ENCODE measurements around the gene AFP. TPM values are rescaled to one million over a fixed set of nuclear protein-coding genes. Genes with fewer than 3 reads are reported as not detected.

AFP gene
- total RNA-seq, 1 donor from 2014 or later: 2.2 TPM

DNA sequence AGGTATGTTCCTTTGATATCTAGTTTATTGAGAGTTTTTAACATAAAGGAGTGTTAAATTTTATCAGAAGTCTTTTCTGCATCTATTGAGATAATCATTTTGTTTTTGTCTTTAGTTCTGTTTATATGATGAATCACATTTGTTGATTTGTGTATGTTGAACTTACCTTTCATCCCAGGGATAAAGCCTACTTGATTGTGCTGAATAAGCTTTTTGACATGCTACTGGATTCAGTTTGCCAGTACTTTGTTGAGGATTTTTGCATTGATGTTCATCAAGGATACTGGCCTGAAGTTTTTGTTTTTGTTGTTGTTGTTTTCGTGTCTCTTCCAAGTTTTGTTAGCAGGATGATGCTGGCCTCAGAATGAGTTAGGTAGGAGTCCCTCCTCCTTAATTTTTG, 34.7 kb downstream of the AFP start:
- TF ChIP-seq, protein P1, sequence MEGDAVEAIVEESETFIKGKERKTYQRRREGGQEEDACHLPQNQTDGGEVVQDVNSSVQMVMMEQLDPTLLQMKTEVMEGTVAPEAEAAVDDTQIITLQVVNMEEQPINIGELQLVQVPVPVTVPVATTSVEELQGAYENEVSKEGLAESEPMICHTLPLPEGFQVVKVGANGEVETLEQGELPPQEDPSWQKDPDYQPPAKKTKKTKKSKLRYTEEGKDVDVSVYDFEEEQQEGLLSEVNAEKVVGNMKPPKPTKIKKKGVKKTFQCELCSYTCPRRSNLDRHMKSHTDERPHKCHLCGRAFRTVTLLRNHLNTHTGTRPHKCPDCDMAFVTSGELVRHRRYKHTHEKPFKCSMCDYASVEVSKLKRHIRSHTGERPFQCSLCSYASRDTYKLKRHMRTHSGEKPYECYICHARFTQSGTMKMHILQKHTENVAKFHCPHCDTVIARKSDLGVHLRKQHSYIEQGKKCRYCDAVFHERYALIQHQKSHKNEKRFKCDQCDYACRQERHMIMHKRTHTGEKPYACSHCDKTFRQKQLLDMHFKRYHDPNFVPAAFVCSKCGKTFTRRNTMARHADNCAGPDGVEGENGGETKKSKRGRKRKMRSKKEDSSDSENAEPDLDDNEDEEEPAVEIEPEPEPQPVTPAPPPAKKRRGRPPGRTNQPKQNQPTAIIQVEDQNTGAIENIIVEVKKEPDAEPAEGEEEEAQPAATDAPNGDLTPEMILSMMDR (conservative IDR thresholded peaks at IDR 0.05; ENCODE audit: low read depth, low read length): no peak
- DNase-seq (ENCODE audit: low read depth): no peak
- no peak overlapping the region for H3K4me3 ChIP-seq (ENCODE audit: low read depth, low read length)

DNA sequence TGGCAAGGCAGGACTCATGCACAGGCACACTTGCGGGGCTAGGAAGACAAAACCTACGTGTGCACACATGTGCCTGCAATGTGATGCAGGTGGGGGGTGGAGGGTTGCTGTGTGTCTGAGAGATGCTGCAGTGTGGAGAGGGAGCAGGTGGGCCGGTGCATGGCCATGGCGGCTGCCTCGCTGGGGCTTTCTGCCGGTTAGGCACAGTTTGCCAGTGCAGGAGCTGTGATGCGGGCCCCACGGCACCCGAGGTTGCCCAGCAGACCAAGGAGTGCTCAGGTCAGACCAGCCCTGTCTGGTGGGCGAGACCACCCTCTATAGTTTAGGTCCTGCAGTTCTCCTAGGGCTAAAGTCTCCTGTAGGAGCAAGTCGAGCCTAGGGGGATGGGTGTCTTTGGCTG, 41.2 kb downstream of the AFP start:
- no peak overlapping the region for H3K4me3 ChIP-seq (ENCODE audit: low read depth, low read length)
- TF ChIP-seq, protein P1 (conservative IDR thresholded peaks at IDR 0.05; ENCODE audit: low read depth, low read length): no peak
- no peak for DNase-seq (ENCODE audit: low read depth)

DNA sequence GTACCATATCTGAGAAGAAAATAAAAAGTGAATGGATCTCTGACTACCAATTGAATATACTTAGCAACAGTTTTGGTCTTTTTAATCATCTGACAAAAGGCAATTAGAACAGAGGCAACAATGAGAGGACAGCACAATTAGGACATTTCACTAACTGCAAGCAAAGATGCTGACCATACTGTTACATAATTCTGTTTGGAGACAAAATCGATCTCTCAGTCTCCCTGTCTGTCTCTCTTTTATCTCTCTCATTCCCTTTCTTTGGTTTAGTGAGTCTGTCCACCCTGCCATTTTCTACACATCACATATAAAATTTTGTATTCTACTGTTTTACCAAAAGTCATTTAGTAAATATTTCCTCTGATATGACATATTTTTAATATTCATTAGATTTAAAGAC, 43.3 kb downstream of the AFP start:
- no peak overlapping the region for H3K4me3 ChIP-seq (ENCODE audit: low read depth, low read length)
- TF ChIP-seq, protein P1 (conservative IDR thresholded peaks at IDR 0.05; ENCODE audit: low read depth, low read length): no peak
- DNase-seq (ENCODE audit: low read depth): no peak

DNA sequence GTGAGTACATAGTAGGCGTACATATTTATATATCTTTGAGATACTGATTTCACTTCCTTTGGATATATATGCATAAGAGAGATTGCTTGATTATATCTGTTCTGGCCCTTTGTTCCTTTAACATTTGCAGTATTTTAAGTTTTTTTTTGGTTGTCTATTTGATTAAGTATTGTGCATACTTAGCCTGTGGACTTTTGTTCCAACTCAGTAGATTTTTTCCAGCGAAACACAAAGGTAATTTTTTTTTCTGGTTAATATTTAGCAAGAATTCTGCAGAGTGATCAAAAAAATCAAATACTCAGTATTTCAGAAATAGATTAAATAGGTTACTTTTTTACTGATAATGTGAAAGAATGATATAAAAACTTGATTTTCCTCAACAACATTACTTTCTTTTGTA, 45.3 kb downstream of the AFP start, which contains the start of gene AFM:
Gene AFM, plus strand, starts transcription at position 388 of the 400 bp plus-strand sequence. CDS start 31 bp downstream, outside the sequence.
- TF ChIP-seq, protein P1 (conservative IDR thresholded peaks at IDR 0.05; ENCODE audit: low read depth, low read length): no peak
- DNase-seq (ENCODE audit: low read depth): no peak
- no peak within 1 kb of the TSS for H3K4me3 ChIP-seq (ENCODE audit: low read depth, low read length)

DNA sequence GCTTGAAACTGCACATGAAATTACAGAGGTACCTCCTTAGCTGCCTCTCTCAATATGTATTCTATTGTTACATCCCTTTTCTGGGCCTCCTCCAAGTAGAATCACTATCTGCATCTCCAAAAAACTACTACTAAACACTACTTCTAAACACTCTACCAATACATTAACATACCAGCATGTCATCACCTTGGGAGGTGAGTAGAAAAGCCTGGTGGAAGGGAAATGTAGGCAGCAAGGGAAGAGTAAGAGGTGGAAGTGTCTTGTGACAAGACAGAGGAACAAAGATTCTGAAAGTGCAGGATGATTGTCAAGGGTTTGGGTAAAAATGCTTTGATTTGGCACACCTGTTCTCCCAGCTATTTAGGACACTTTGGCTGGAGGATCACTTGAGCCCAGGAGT, 49.1 kb downstream of the AFP start:
- H3K4me3 ChIP-seq (ENCODE audit: low read depth, low read length): no peak overlapping the region
- TF ChIP-seq, protein P1 (conservative IDR thresholded peaks at IDR 0.05; ENCODE audit: low read depth, low read length): no peak
- no peak for DNase-seq (ENCODE audit: low read depth)

DNA sequence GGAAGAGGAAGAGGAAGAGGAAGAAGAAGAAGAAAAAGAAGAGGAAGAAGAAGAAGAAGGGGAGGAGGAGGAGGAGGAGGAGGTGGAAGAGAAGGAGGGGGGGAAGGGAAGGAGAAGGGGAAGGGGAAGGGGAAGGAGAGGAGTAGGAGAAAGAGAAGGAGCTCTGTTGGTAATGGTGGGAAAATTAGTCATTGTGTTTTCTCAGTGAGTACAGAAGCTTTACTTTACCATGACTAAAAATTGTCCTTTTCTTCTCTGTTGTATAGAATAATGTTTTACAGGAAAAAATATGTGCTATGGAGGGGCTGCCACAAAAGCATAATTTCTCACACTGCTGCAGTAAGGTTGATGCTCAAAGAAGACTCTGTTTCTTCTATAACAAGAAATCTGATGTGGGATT, 49.6 kb downstream of the AFP start:
- no peak overlapping the region for H3K4me3 ChIP-seq (ENCODE audit: low read depth, low read length)
- TF ChIP-seq, protein P1 (conservative IDR thresholded peaks at IDR 0.05; ENCODE audit: low read depth, low read length): no peak
- no peak for DNase-seq (ENCODE audit: low read depth)

DNA sequence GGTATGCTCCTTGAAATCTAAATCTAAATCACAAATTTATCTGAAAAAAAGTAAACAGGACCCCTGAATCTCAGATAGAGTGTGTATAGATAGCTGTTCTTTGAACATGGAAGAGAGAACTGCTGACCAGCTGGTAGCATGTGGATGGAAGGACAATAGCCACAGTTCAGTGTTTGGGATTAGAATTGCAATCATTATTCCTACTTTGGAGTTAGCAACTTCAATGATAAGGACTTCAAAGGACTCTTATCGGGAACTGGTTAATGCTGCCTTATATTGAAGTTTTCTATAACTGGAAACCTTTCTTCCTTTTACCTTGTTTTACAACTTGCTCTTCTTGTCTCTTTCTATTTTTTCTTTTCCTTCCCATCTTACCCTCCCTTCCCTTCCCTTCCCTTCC, 50.5 kb downstream of the AFP start:
- DNase-seq (ENCODE audit: low read depth): no peak
- TF ChIP-seq, protein P1 (conservative IDR thresholded peaks at IDR 0.05; ENCODE audit: low read depth, low read length): no peak
- no peak overlapping the region for H3K4me3 ChIP-seq (ENCODE audit: low read depth, low read length)

All from epithelial cell of proximal tubule (primary cell).